ENCODE results near the gene WDR3.

Gene WDR3

GRCh38 chr1:117892512-117892911 is 37.0 kb upstream of the WDR3 start:
- TF ChIP-seq TAF1 (IDR thresholded peaks at IDR 0.05; ENCODE audit: borderline replicate concordance, insufficient read depth, low read length): no peak
- no peak for TF ChIP-seq FOXP2 (optimal IDR thresholded peaks at IDR 0.05; ENCODE audit: borderline replicate concordance, extremely low read depth, extremely low read length, insufficient read depth)
- TF ChIP-seq SIN3A (IDR thresholded peaks at IDR 0.05; ENCODE audit: borderline replicate concordance, insufficient read depth, low read length): no peak
- no peak for TF ChIP-seq POLR2AphosphoS5 (IDR thresholded peaks at IDR 0.05; ENCODE audit: low read depth, low read length)
- TF ChIP-seq REST (IDR thresholded peaks at IDR 0.05; ENCODE audit: insufficient read depth in 1 of 2, low read depth in 2 of 2, low read length in 2 of 2): no peak

GRCh38 chr1:117894078-117894477 is 35.5 kb upstream of the WDR3 start:
- TF ChIP-seq POLR2AphosphoS5 (IDR thresholded peaks at IDR 0.05; ENCODE audit: low read depth, low read length) (no peak), SIN3A (IDR thresholded peaks at IDR 0.05; ENCODE audit: borderline replicate concordance, insufficient read depth, low read length) (no peak), FOXP2 (optimal IDR thresholded peaks at IDR 0.05; ENCODE audit: borderline replicate concordance, extremely low read depth, extremely low read length, insufficient read depth) (no peak), REST (IDR thresholded peaks at IDR 0.05; ENCODE audit: insufficient read depth in 1 of 2, low read depth in 2 of 2, low read length in 2 of 2) (no peak), TAF1 (IDR thresholded peaks at IDR 0.05; ENCODE audit: borderline replicate concordance, insufficient read depth, low read length) (no peak)

- TF ChIP-seq POLR2AphosphoS5 (IDR thresholded peaks at IDR 0.05; ENCODE audit: low read depth, low read length) (no peak), REST (IDR thresholded peaks at IDR 0.05; ENCODE audit: insufficient read depth in 1 of 2, low read depth in 2 of 2, low read length in 2 of 2) (no peak), SIN3A (IDR thresholded peaks at IDR 0.05; ENCODE audit: borderline replicate concordance, insufficient read depth, low read length) (no peak)
Measured at GRCh38 chr1:117895482-117896114, 33.9 kb upstream of the WDR3 start.

- TF ChIP-seq FOXP2 (optimal IDR thresholded peaks at IDR 0.05; ENCODE audit: borderline replicate concordance, extremely low read depth, extremely low read length, insufficient read depth) (no peak), TAF1 (IDR thresholded peaks at IDR 0.05; ENCODE audit: borderline replicate concordance, insufficient read depth, low read length) (no peak), POLR2AphosphoS5 (IDR thresholded peaks at IDR 0.05; ENCODE audit: low read depth, low read length) (no peak), REST (IDR thresholded peaks at IDR 0.05; ENCODE audit: insufficient read depth in 1 of 2, low read depth in 2 of 2, low read length in 2 of 2) (no peak), SIN3A (IDR thresholded peaks at IDR 0.05; ENCODE audit: borderline replicate concordance, insufficient read depth, low read length) (no peak)
Measured at GRCh38 chr1:117897551-117897950, 32.0 kb upstream of the WDR3 start.

- TF ChIP-seq SIN3A (IDR thresholded peaks at IDR 0.05; ENCODE audit: borderline replicate concordance, insufficient read depth, low read length) (no peak), POLR2AphosphoS5 (IDR thresholded peaks at IDR 0.05; ENCODE audit: low read depth, low read length) (no peak), TAF1 (IDR thresholded peaks at IDR 0.05; ENCODE audit: borderline replicate concordance, insufficient read depth, low read length) (no peak), REST (IDR thresholded peaks at IDR 0.05; ENCODE audit: insufficient read depth in 1 of 2, low read depth in 2 of 2, low read length in 2 of 2) (no peak), FOXP2 (optimal IDR thresholded peaks at IDR 0.05; ENCODE audit: borderline replicate concordance, extremely low read depth, extremely low read length, insufficient read depth) (no peak)
Measured at GRCh38 chr1:117899801-117900200, 29.7 kb upstream of the WDR3 start.

All from PFSK-1 (cell line).